A549 (cell line): Measurements from ENCODE around the gene TMEM87B.

ENCODE experiments used
- ESRRA ChIP-seq: fragments of 150-350 bp; IDR thresholded peaks from 2 replicates; pipeline ENCODE4 v1.6.1; 2014; ENCODE audit warnings: mild to moderate bottlenecking, low read length, borderline replicate concordance
- POLR2A ChIP-seq: IDR thresholded peaks from 2 replicates; pipeline ENCODE4 v1.6.1; 2012; ENCODE audit warnings: mild to moderate bottlenecking, low read length
- ZNF302 ChIP-seq: fragments of 250-450 bp; sonication (Bioruptor Pico); IDR thresholded peaks from 2 replicates; pipeline ENCODE4 v1.9.0; 2021; ENCODE audit warnings: inconsistent platforms, mild to moderate bottlenecking, moderate library complexity

DNA sequence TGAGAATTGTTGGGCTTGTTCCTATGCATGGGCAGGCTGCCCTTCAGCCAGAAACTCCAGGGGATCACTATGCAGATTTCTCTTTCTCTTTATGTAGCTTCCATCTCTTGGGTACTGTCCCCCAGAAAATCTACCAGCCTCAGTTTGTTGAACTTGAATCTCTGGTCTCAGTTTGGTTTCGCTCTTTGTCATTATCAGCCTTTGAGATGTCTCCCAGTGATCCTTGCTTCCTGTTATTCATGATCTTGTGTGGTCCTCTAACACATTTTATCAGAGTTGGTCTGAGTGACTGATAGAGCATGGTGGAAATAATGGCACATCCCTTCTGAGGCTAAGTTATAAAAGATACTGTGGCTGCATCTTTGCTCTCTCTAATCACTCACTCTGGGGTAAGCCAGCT, 7.8 kb downstream of the TMEM87B start:
- TF ChIP-seq POLR2A (no peak), ZNF302 (CRISPR knock-in tag) (no peak), ESRRA (no peak)
